Measurements from ENCODE around the gene SNUPN. TPM values are rescaled to one million over a fixed set of nuclear protein-coding genes. Genes with fewer than 3 reads are reported as not detected.

SNUPN gene
- total RNA-seq, 1 donor from 2014 or later: 19.5 TPM

GRCh38 chr15:75656813-75657212, 31.3 kb upstream of the SNUPN start:
- H3K4me3 ChIP-seq: no peak overlapping the region
- H3K27ac ChIP-seq (replicated peaks): no peak overlapping the region
- TF ChIP-seq, protein P1, sequence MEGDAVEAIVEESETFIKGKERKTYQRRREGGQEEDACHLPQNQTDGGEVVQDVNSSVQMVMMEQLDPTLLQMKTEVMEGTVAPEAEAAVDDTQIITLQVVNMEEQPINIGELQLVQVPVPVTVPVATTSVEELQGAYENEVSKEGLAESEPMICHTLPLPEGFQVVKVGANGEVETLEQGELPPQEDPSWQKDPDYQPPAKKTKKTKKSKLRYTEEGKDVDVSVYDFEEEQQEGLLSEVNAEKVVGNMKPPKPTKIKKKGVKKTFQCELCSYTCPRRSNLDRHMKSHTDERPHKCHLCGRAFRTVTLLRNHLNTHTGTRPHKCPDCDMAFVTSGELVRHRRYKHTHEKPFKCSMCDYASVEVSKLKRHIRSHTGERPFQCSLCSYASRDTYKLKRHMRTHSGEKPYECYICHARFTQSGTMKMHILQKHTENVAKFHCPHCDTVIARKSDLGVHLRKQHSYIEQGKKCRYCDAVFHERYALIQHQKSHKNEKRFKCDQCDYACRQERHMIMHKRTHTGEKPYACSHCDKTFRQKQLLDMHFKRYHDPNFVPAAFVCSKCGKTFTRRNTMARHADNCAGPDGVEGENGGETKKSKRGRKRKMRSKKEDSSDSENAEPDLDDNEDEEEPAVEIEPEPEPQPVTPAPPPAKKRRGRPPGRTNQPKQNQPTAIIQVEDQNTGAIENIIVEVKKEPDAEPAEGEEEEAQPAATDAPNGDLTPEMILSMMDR (IDR thresholded peaks at IDR 0.05; ENCODE audit: borderline replicate concordance): no peak
- intact Hi-C loops (cut with micrococcal nuclease): no loop called here
- DNase-seq: no peak
- no peaks in the 10 kb centered on the region for H3K9me3 ChIP-seq (replicated peaks)
- H3K36me3 ChIP-seq: peaks cover 29% of the 10 kb centered on the region
- H3K27me3 ChIP-seq (ENCODE audit: low read depth): no peaks in the 10 kb centered on the region
- peaks cover 81% of the 10 kb centered on the region for H3K4me1 ChIP-seq

GRCh38 chr15:75656331-75656730, 30.8 kb upstream of the SNUPN start:
- Histone ChIP-seq H3K4me3 (no peak overlapping the region), H3K36me3 (peaks cover 29% of the 10 kb centered on the region)
- TF ChIP-seq, protein P1 (IDR thresholded peaks at IDR 0.05; ENCODE audit: borderline replicate concordance): no peak

GRCh38 chr15:75655931-75656330, 30.4 kb upstream of the SNUPN start:
- Histone ChIP-seq H3K27ac (replicated peaks) (no peak overlapping the region), H3K4me1 (peaks cover 81% of the 10 kb centered on the region), H3K36me3 (peaks cover 29% of the 10 kb centered on the region), H3K4me3 (no peak overlapping the region), H3K9me3 (replicated peaks) (no peaks in the 10 kb centered on the region), H3K27me3 (ENCODE audit: low read depth) (no peaks in the 10 kb centered on the region)
- TF ChIP-seq, protein P1 (IDR thresholded peaks at IDR 0.05; ENCODE audit: borderline replicate concordance): no peak
- intact Hi-C loops (cut with micrococcal nuclease): no loop called here
- DNase-seq: no peak

More at GRCh38 chr15:75656331-75656730, 30.8 kb upstream of the SNUPN start:
- Histone ChIP-seq H3K4me1 (peaks cover 81% of the 10 kb centered on the region), H3K9me3 (replicated peaks) (no peaks in the 10 kb centered on the region), H3K27me3 (ENCODE audit: low read depth) (no peaks in the 10 kb centered on the region), H3K27ac (replicated peaks) (no peak overlapping the region)
- intact Hi-C loops (cut with micrococcal nuclease): no loop called here
- no peak for DNase-seq

DNA sequence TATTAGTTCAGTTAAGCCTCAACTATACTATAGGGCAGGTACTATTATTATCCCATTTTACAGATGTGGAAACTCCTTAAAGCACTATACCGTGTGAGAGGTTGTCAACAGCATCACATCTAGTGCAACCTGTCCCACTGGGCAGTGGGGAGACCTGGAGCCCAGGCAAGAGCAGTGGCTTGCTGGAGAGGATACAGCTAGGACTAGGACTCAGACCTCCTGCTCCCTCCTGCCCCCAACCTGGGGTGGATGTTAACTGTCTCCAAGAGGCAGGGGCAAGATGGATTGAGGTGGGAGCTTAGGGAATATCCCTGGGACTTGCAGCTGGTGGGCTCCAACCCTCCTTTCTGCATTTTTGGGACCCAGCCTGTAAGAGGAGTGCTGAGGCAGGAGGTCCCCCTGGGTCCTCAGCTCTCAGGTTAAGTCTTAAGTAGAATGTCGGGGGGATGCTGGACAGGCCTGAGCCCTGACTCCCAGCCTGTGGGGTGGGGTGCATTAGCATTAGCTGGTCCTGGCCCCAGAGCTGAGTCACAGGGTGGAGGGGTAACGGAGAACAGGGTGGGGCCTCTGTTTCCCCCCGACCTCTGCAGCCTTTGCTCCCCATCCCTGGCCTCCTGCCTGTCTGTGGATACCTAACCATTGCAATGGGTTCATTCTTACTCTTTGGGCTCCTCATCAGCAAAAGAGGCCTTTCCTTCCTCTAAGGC, 28.8 kb upstream of the SNUPN start:
- Histone ChIP-seq H3K36me3 (peaks cover 35% of the 10 kb centered on the region), H3K27me3 (ENCODE audit: low read depth) (no peaks in the 10 kb centered on the region), H3K4me3 (no peak overlapping the region), H3K9me3 (replicated peaks) (no peaks in the 10 kb centered on the region), H3K27ac (replicated peaks) (peak overlapping the region; percentile 98), H3K4me1 (peaks cover 81% of the 10 kb centered on the region)
- intact Hi-C loops (cut with micrococcal nuclease): no loop called here
- DNase-seq: no peak
- TF ChIP-seq, protein P1 (IDR thresholded peaks at IDR 0.05; ENCODE audit: borderline replicate concordance): no peak

DNA sequence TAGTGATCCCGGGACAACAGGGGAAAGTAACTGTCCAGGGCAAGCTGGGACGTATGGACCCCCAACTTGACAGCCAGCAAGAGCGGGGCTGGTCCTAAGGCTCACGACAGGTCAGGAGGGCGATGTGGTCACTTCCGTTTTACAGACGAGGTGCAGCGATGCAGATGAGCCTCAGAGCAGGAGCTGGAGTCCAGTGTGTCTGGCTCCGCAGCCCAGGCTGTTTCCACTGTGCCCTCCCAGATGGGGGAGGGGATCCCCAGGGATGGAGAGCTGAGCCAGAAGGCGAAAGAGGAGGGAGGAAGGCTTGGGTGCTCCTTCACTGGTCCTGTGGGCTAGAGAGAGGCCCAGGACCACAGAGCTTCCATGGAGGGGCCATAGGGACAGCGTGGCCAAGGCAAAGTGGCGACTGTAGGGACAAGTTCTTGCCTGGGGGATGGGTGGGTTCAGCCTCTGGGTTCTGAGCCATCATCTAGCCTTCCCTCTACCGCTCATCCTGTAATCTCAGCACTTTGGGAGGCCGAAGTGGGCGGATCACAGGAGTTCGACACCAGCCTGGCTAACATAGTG, 27.9 kb upstream of the SNUPN start:
- peak overlapping the region; percentile 95 for H3K4me3 ChIP-seq
- no peaks in the 10 kb centered on the region for H3K9me3 ChIP-seq (replicated peaks)
- H3K4me1 ChIP-seq: peaks cover 81% of the 10 kb centered on the region
- TF ChIP-seq, protein P1 (IDR thresholded peaks at IDR 0.05; ENCODE audit: borderline replicate concordance): no peak
- peak overlapping the region; percentile 98 for H3K27ac ChIP-seq (replicated peaks)
- intact Hi-C loops (cut with micrococcal nuclease): no loop called here
- H3K36me3 ChIP-seq: peaks cover 37% of the 10 kb centered on the region
- DNase-seq: no peak
- no peaks in the 10 kb centered on the region for H3K27me3 ChIP-seq (ENCODE audit: low read depth)

Measured in left ventricle myocardium inferior (tissue), 1 donor.